ENCODE data around the gene PBX1.
A peak's percentile ranks its signal among the peaks of the same experiment; 100 is the strongest.
"Not testable (repeated sequence)": the region's sequence is repeated elsewhere in the genome, so short reads cannot be mapped to it uniquely, and the experiment has no call there.

The PBX1 gene

GRCh38 chr1:164558461-164559341 lies at the start of gene PBX1:
Gene PBX1, plus strand, starts transcription at chr1:164559184.
- DNase-seq = peak; percentile 99 to 100

- no peak for DNase-seq
Observed at GRCh38 chr1:164510435-164510834, 48.5 kb upstream of the PBX1 start.

GRCh38 chr1:164511001-164511705 lies 47.8 kb upstream of the PBX1 start:
- no peak for DNase-seq

GRCh38 chr1:164515231-164515630 lies 43.8 kb upstream of the PBX1 start:
- no peak for DNase-seq

- DNase-seq = no peak
Observed at GRCh38 chr1:164515711-164516331, 43.2 kb upstream of the PBX1 start.

- DNase-seq = no peak
Observed at GRCh38 chr1:164516591-164516990, 42.4 kb upstream of the PBX1 start.

GRCh38 chr1:164518692-164519332 lies 40.2 kb upstream of the PBX1 start:
- peak in 1 of 2 experiments; percentile 21 for DNase-seq

- no peak for DNase-seq
Observed at GRCh38 chr1:164519426-164519825, 39.6 kb upstream of the PBX1 start.

GRCh38 chr1:164524810-164525209 lies 34.2 kb upstream of the PBX1 start:
- DNase-seq = no peak

GRCh38 chr1:164534863-164535610 lies 23.9 kb upstream of the PBX1 start:
- no peak for DNase-seq

GRCh38 chr1:164552463-164552988 lies 6.5 kb upstream of the PBX1 start:
- not testable (repeated sequence) for DNase-seq

GRCh38 chr1:164557270-164557669 lies 1.7 kb upstream of the PBX1 start:
- peak; percentile 77 to 88 for DNase-seq

GRCh38 chr1:164559342-164560051 lies 513 bp downstream of the PBX1 start:
- peak; percentile 46 to 92 for DNase-seq

GRCh38 chr1:164560121-164560541 lies 1.1 kb downstream of the PBX1 start:
- peak in 1 of 2 experiments; percentile 61 for DNase-seq

GRCh38 chr1:164560556-164560955 lies 1.6 kb downstream of the PBX1 start:
- no peak for DNase-seq

- DNase-seq = no peak
Observed at GRCh38 chr1:164561007-164561406, 2.0 kb downstream of the PBX1 start.

GRCh38 chr1:164561472-164561871 lies 2.5 kb downstream of the PBX1 start:
- no peak for DNase-seq

- DNase-seq = no peak
Observed at GRCh38 chr1:164562061-164562460, 3.1 kb downstream of the PBX1 start.

- no peak for DNase-seq
Observed at GRCh38 chr1:164562511-164562910, 3.5 kb downstream of the PBX1 start.

- DNase-seq = no peak
Observed at GRCh38 chr1:164562947-164563520, 4.0 kb downstream of the PBX1 start.
